ENCODE data around the gene MYBPHL.

MYBPHL gene

DNA sequence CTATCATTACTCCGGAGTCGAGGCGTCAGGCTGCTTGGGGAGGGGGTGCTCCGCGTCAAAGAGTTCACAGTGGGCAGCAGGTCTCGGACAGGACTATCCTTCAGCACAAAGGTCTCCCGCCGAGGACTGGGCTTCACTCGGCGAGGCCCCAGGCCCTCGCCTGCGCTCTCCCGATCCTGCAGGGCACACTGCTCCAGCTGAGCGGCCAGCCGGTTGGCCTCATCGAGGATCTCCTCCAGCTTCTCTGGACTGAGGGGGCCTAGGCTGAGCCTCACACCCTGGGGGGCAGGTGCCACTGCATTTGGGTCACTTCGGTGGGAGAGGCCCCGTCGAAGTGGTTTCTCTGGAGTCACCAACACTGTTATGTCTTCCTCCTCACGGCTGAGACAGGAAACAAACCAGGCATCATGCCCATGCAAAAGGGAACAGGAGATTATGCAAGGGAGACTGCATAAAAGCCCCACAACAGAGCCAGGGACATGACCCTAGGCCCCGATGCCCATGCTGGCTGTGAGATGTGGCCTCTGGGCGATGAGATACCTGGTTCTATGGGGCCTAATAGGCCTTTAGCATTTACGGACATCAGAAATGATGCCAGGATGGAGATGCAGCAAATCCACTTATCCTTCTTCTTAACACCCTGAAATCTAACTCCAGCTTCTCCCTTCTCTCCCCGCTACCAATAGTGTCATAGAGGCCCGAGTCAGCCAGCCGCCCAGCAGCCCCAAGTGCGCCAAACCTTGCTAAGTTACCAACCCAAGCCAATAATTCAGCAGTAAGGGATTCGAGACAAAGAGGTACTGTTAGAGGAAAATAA, 24.9 kb downstream of the MYBPHL start:
- no peak for DNase-seq (ENCODE audit: low spot score)

DNA sequence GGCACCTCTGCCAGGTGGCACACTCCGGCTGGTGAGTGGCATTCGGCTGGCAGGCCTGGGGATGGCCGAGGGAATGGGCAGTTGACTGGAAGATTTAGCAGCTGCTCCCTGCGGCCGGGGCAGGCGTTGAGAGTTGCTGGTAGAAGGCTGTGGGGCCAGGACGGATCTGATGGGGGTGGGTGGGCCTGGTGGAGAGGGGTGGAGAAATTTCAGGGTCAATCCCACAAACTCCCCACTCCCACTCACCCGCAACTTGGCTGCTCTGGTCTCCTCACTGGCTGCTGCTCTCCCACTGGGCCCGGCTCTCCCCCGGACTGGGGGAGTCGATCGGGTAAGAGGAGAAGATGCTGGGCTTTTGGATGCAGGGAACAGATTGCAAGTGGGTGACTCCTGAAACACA, 25.9 kb downstream of the MYBPHL start:
- no peak for DNase-seq (ENCODE audit: low spot score)

DNA sequence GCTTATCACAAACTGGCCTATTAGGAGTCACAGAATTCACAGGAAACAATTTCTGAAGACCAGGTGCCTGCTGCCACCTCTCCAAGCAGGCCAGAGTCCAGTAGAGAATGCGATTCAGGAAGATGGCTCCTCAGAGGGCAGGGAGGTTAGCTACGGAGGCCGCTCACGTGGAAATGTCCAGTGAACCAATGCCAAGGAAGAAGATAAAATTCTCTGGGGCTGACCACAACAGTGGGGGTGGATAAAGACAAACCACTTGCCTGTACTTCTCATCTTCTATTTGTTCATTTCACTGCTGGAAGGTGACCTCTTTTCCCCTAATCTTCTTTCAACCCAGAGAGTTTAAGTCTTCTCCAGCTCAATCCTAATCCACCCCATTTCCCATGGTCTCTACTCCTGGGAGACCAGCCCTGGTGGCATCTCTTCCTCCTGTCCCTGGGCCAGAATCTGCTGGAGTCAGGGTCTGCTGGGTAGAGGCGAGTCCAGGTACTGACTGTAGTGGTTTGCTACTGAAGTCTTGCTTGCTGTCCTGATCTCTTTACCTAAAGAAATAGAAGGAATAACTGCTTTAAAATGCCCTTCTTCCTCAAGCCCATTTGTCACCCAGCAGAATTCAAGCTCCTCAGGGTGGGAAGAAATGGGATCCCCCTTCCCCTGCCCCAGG, 27.1 kb downstream of the MYBPHL start:
- no peak for DNase-seq (ENCODE audit: low spot score)

DNA sequence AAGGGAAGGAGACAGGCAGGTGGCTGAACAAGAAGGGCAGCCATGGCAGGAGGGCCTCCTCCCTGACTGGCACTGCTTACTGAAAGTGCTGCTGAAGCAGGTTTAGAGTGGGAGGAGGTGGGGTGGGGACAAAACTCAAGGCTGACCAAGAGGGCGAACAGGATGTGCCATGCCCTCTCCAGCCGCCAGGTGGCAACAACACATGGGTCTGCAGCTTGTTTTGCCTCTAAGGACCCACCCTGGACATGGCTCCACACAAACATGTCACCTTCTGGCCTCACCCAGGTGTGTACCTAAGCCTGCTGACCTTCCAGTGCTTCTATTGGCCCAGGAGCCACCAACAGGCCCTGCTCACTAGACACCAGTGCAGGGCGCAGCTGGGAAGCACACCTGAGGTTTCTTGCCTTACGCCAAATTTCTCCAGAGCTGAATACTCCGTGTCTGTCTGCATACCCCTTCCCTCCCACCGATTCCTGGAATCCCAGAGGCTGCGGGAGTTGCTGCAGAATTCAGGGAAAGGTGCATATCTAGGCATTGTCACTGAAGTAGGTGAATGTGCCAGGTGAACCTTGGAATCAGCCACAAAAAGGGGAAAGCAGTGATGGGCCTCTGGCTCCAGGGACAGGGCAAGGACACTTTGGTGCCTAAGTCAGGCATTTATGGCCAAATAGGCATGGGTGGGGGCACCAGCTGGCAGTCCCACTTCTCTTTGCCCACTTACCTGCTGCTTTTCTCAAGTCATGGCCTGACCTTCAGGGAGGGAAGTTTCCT, 29.2 kb downstream of the MYBPHL start:
- peak; percentile 81 for DNase-seq (ENCODE audit: low spot score)

DNA sequence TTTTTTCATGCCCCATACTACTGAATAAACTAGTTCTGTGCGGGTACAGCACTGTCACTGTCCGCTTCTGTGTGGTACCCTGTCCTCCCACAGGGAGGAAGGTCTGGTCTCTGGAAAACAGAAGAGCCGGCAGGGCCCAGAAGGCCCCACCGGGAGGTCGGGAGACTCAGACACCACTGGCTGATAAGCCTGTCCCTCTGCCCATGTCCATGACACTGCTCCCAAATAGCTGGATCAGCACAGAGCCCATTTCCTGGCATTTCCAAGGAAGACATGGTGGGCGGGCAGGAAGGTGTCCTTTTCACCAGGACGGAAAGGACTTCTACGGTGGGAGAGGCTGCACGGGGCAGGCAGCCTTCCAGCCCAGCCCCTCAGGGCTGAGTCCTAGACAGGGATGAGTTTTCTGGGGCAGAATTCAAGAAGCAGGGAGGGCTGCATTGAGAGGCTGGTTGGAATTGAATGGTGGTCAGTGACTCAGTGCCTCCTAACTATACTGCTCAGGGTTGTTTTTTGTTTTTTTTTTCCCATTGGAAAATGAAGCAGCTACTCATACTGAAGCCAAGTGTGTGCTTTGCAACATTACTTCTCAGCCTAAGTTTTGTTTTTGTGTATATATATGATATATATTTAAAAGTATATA, 31.0 kb downstream of the MYBPHL start:
- no peak for DNase-seq (ENCODE audit: low spot score)

DNA sequence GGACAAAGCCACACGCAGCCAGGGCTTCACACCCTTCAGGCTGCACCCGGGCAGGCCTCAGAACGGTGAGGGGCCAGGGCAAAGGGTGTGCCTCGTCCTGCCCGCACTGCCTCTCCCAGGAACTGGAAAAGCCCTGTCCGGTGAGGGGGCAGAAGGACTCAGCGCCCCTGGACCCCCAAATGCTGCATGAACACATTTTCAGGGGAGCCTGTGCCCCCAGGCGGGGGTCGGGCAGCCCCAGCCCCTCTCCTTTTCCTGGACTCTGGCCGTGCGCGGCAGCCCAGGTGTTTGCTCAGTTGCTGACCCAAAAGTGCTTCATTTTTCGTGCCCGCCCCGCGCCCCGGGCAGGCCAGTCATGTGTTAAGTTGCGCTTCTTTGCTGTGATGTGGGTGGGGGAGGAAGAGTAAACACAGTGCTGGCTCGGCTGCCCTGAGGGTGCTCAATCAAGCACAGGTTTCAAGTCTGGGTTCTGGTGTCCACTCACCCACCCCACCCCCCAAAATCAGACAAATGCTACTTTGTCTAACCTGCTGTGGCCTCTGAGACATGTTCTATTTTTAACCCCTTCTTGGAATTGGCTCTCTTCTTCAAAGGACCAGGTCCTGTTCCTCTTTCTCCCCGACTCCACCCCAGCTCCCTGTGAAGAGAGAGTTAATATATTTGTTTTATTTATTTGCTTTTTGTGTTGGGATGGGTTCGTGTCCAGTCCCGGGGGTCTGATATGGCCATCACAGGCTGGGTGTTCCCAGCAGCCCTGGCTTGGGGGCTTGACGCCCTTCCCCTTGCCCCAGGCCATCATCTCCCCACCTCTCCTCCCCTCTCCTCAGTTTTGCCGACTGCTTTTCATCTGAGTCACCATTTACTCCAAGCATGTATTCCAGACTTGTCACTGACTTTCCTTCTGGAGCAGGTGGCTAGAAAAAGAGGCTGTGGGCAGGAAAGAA, 32.0 kb downstream of the MYBPHL start:
- no peak for DNase-seq (ENCODE audit: low spot score)

DNA sequence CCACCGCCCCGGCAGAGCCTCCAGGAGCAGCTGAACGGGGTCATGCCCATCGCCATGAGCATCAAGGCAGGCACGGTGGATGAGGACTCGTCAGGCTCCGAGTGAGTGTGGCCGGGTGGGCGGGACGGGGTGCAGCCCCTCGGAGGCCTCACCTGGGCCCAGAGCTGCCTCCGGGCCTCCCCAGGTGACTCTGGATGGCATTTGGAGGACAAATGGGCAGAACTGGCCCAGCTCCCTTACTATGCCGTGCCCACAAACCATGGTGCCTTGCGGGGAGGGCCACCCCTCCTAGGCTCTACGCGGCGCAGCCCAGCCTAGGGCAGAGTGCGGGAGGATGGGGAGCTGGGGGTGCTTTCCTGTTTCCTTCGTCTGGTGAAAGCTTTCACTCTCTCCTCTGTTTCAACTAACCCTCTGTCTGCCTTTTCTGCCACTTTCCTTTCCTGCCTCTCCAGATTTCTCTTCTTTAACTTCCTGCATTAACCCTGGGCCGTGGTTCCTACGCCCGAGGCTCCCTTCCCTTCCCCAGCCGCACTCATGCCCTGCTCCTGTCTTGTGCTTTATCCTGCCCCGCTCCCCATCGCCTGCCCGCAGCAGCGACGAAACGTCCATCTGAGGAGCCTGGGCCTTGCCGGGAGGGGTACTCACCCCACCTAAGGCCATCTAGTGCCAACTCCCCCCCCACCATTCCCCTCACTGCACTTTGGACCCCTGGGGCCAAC, 33.1 kb downstream of the MYBPHL start:
- no peak for DNase-seq (ENCODE audit: low spot score)

GRCh38 chr1:109272831-109273547, 33.8 kb downstream of the MYBPHL start:
- DNase-seq (ENCODE audit: low spot score), result no peak

DNA sequence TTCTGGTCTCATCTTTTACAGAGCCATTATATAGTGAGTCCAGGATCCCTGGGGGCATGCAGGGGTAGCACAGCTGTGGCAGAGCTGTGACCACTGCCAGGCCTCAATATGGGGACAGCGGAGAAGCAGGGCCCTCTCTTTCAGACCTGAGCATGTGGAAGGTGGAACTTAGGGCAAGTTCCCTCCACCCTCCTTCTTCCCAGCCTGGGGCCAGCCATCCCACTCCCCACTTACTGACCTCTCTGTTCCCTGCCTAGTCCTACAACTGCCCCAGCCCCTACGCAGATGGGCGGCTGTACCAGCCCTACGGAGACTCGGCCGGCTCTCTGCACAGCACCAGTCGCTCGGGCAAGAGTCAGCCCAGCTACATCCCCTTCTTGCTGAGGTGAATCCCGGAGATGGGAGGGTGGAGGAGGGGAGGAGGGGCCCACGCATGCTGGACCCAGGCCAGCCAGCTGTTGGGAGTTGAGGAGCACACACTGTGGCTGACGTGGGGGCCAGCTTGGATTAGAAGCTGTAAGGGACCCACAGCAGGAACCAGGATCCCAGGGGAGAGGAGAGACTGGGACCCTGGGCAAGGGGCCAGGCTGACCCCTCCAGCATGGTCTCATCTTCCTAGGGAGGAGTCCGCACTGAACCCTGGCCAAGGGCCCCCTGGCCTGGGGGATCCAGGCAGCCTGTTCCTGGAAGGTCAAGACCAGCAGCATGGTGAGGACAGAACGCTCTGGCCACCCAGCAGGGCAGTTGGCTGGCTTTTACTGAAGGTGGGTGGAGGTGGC, 34.6 kb downstream of the MYBPHL start:
- DNase-seq (ENCODE audit: low spot score), result no peak

GRCh38 chr1:109271458-109271857, 35.4 kb downstream of the MYBPHL start:
- DNase-seq (ENCODE audit: low spot score), result no peak

DNA sequence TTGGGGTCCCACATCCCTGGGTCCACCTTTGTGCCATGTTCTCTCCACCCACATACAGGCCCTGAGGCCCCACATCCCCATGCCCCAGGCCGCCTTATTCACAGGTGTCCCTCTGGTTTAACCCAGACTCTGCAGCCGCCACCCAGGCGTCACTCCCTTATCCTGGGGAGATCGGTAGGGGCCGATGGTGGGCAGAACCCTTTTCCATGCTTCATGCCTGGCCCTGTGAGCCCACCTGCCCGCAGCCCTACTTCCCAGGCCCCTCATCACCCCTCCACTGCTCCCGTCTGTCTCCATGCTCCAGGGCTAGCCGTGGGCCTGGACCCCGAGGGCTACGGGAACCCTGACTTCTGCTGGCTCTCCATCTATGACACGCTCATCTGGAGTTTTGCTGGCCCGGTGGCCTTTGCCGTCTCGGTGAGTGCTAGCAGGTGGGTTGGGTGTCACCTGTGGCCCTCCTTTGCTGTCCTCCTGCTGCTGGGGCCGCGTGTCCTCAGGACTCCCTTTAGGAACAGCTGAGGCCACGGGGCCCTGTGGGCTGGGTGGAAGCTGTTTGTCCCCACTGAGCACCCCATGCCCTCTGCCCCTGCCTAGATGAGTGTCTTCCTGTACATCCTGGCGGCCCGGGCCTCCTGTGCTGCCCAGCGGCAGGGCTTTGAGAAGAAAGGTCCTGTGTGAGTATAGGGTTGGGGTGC, 36.0 kb downstream of the MYBPHL start:
- DNase-seq (ENCODE audit: low spot score), result no peak

- no peak for DNase-seq (ENCODE audit: low spot score)
These were observed 36.7 kb downstream of the MYBPHL start for GRCh38 chr1:109269981-109270622.

- DNase-seq (ENCODE audit: low spot score), result no peak
These were observed 37.4 kb downstream of the MYBPHL start for GRCh38 chr1:109269212-109269980.

DNA sequence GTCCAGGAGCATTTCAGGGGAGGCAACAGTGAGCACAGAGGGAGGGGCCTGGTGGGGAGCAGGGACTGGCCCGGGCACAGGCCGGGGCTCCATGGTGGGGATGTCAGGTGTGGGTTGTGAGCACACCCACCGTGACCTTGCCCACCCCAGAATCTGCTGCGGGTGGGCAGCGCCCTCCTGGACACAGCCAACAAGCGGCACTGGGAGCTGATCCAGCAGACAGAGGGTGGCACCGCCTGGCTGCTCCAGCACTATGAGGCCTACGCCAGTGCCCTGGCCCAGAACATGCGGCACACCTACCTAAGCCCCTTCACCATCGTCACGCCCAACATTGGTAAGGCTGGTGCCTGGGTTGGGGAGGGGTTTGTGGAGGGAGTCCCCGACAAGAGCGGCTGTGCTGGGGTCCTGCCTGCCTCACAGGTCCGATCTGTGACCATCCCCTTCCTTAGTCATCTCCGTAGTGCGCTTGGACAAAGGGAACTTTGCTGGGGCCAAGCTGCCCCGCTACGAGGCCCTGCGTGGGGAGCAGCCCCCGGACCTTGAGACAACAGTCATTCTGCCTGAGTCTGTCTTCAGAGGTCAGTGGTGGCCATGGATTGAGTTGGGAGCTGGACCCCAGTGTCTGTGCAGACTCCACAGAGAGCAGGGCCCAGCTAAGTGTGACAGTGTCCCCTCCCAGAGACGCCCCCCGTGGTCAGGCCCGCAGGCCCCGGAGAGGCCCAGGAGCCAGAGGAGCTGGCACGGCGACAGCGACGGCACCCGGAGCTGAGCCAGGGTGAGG, 38.2 kb downstream of the MYBPHL start:
- DNase-seq (ENCODE audit: low spot score), result no peak

DNA sequence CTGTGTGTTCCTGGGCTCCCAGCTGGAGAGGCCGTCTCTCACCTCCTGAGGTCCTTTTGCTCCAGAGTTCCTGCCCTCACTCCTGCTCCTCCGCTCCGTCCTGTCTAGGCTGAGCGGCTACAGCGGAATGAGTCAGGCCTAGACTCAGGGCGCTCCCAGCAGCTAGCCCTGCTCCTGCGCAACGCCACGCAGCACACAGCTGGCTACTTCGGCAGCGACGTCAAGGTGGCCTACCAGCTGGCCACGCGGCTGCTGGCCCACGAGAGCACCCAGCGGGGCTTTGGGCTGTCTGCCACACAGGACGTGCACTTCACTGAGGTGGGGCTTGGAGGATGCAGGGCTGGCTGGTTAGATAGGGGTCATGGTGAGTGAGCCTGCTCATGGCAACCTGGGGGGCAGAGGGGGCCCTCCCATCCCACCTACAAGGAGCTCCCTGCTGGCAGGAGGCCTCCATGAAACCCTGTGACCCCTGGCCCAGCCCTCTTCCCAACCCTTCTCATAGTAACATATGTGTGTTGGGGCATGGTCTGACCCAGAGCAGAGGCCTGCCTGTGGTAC, 39.0 kb downstream of the MYBPHL start:
- DNase-seq (ENCODE audit: low spot score), result no peak

DNA sequence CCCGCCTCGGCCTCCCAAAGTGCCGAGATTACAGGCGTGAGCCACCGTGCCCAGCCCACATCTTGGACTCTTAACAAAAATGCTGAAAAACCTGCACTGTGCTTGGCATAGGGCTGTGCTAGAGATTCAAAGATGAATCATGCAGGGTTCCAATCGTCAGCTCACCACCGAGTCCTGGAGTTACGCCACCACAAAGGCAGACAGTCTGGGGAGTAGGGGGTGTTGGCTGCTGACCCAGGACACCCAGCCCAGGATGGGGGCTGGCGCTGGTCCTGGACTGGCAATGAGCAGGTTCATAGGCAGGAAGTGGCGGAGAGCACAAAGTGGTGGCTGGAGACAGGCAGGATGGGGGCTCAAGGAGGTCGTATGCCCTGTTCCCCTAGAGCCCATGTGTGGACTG, 39.8 kb downstream of the MYBPHL start:
- DNase-seq (ENCODE audit: low spot score), result no peak

Measured in D341Med (cell line).